Suprapubic skin (tissue), 4 donors: ENCODE measurements around the gene PDE4D.

ENCODE experiments used
- CTCF ChIP-seq, 2 donors: fragments of 200-600 bp in 1 of 2; fragments of 450-650 bp in 1 of 2; sonication (generic) in 1 of 2; IDR thresholded peaks; one replicate each; pipeline ENCODE4 v1.5.1; 2016 to 2019; ENCODE audit warnings: antibody characterized with exemption in 2 of 2, mild to moderate bottlenecking in 1 of 2, moderate library complexity in 1 of 2
- EP300 ChIP-seq: sonication (generic); formaldehyde crosslinking; IDR thresholded peaks from one replicate; pipeline ENCODE4 v1.6.1; 2017; ENCODE audit warnings: antibody characterized with exemption
- POLR2A ChIP-seq, 2 donors: fragments of 450-650 bp; IDR thresholded peaks; one replicate each; pipeline ENCODE4 v1.6.1; 2017; ENCODE audit warnings: antibody characterized with exemption in 2 of 2, mild to moderate bottlenecking in 2 of 2, moderate library complexity in 2 of 2
- POLR2AphosphoS5 ChIP-seq, 3 donors: sonication (generic); formaldehyde crosslinking; IDR thresholded peaks; one replicate each; pipeline ENCODE4 v1.6.1; 2017; ENCODE audit warnings: antibody characterized with exemption in 3 of 3

GRCh38 chr5:59275170-59275509 lies 618.4 kb downstream of the PDE4D start:
- TF ChIP-seq CTCF (IDR thresholded peaks at IDR 0.05) (no peak), POLR2A (IDR thresholded peaks at IDR 0.05) (no peak), EP300 (no peak), POLR2AphosphoS5 (IDR thresholded peaks at IDR 0.05) (no peak)
